Peyer's patch (tissue), 4 donors: ENCODE measurements around the gene DNM3.

Experiments
- CTCF ChIP-seq, 6 experiments: fragments of 450-650 bp in 4 of 6; fragments of 200-600 bp in 2 of 6; sonication (generic) in 1 of 6; IDR thresholded peaks; one replicate each; pipeline ENCODE4 v1.5.1; 2017 to 2019; ENCODE audit warnings: antibody characterized with exemption in 6 of 6, mild to moderate bottlenecking in 3 of 6, moderate library complexity in 1 of 6
- POLR2A ChIP-seq, 2 donors: fragments of 450-650 bp; IDR thresholded peaks; one replicate each; pipeline ENCODE4 v1.5.1; 2017; ENCODE audit warnings: antibody characterized with exemption in 2 of 2, mild to moderate bottlenecking in 2 of 2, moderate library complexity in 2 of 2

- TF ChIP-seq CTCF (IDR thresholded peaks at IDR 0.05) (no peak), POLR2A (IDR thresholded peaks at IDR 0.05) (no peak)
Observed at GRCh38 chr1:172146141-172146850, 305.0 kb downstream of the DNM3 start.
